Measurements from ENCODE around the gene CDC42. TPM values are rescaled to one million over a fixed set of nuclear protein-coding genes. Genes with fewer than 3 reads are reported as not detected.
A peak's percentile ranks its signal among the peaks of the same experiment; 100 is the strongest.

The CDC42 gene
- total RNA-seq, 2 experiments from 2014 or later: 365 to 389 TPM

DNA sequence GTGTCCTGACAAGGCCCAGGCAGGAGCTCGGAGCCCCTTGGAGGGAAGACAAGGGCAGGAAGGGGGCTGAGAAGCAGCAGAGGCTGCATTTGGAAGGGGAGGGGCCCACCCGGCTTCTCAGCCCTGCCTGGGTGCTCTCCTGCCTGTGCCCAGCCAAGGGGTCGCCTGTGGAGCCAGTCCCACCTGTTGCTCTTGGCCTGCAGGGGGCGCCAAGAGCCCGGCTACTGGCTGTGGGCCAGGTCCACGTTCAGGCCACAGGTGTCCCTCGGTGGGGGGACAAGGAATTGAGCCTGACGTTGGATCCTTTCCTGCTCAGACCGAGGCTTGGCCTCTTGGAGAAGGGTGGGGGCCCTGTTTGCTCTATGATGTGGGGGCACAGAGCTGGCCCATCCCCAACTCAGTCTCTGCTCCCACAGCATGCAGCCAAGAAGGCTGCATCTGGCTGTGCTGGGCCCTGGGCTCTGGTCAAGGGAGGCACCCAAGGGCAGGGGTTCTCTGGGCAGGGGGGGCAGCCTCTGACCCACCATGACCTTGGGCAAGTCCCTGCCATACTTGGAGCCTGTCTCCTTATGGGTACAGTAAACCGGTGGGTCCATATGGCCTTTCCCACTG lies 79.5 kb downstream of the CDC42 start:
- DNase-seq (peak; percentile 62), ATAC-seq (peak; percentile 73)
- H3K27ac Mint-ChIP-seq: no peak overlapping the region
- POLR2A ChIA-PET: no interaction called here
- no peaks in the 10 kb centered on the region for H3K4me1 Mint-ChIP-seq (ENCODE audit: low read depth)
- H3K4me3 Mint-ChIP-seq: no peak overlapping the region
- H3K36me3 Mint-ChIP-seq (ENCODE audit: low read depth): no peaks in the 10 kb centered on the region
- H3K27me3 Mint-ChIP-seq (ENCODE audit: low read depth): peaks cover 4% of the 10 kb centered on the region
- no peaks in the 10 kb centered on the region for H3K9me3 Mint-ChIP-seq (ENCODE audit: insufficient read depth)
- CTCF ChIA-PET: interaction anchor here (0.7 to 2.4 kb wide), 5 partner anchors 9 to 285 kb away, joined by 3 to 13 read pairs (median 6); no protein-coding TSS in a partner anchor

- no peaks in the 10 kb centered on the region for H3K9me3 Mint-ChIP-seq (ENCODE audit: insufficient read depth)
- no peak for ATAC-seq
- ChIA-PET POLR2A (no interaction called here), CTCF (interaction anchor here (0.7 to 2.4 kb wide), 5 partner anchors 9 to 284 kb away, joined by 3 to 9 read pairs (median 6); no protein-coding TSS in a partner anchor)
- no peak overlapping the region for H3K4me3 Mint-ChIP-seq
- DNase-seq: no peak
- H3K36me3 Mint-ChIP-seq (ENCODE audit: low read depth): no peaks in the 10 kb centered on the region
- peaks cover 4% of the 10 kb centered on the region for H3K27me3 Mint-ChIP-seq (ENCODE audit: low read depth)
- no peak overlapping the region for H3K27ac Mint-ChIP-seq
- H3K4me1 Mint-ChIP-seq (ENCODE audit: low read depth): no peaks in the 10 kb centered on the region
Measured at GRCh38 chr1:22132517-22133235, 80.2 kb downstream of the CDC42 start.

- Mint-ChIP-seq H3K27me3 (ENCODE audit: low read depth) (peaks cover 4% of the 10 kb centered on the region), H3K27ac (no peak overlapping the region), H3K4me1 (ENCODE audit: low read depth) (no peaks in the 10 kb centered on the region), H3K4me3 (no peak overlapping the region), H3K9me3 (ENCODE audit: insufficient read depth) (no peaks in the 10 kb centered on the region), H3K36me3 (ENCODE audit: low read depth) (no peaks in the 10 kb centered on the region)
- ATAC-seq (no peak), DNase-seq (no peak)
- CTCF ChIA-PET: interaction anchor here (1.4 to 1.5 kb wide), 2 partner anchors 9 to 283 kb away, joined by 4 to 6 read pairs; no protein-coding TSS in a partner anchor
- POLR2A ChIA-PET: no interaction called here
Measured at GRCh38 chr1:22133247-22133930, 80.9 kb downstream of the CDC42 start.

- H3K36me3 Mint-ChIP-seq (ENCODE audit: low read depth): no peaks in the 10 kb centered on the region
- POLR2A ChIA-PET: no interaction called here
- CTCF ChIA-PET: interaction anchor here (1.4 to 1.5 kb wide), 2 partner anchors 10 to 282 kb away, joined by 4 to 6 read pairs; no protein-coding TSS in a partner anchor
- H3K27me3 Mint-ChIP-seq (ENCODE audit: low read depth): peaks cover 4% of the 10 kb centered on the region
- no peaks in the 10 kb centered on the region for H3K4me1 Mint-ChIP-seq (ENCODE audit: low read depth)
- ATAC-seq (no peak), DNase-seq (no peak)
- H3K9me3 Mint-ChIP-seq (ENCODE audit: insufficient read depth): no peaks in the 10 kb centered on the region
- H3K4me3 Mint-ChIP-seq: no peak overlapping the region
- no peak overlapping the region for H3K27ac Mint-ChIP-seq
Measured at GRCh38 chr1:22133931-22134324, 81.4 kb downstream of the CDC42 start.

GRCh38 chr1:22137004-22137720 lies 84.7 kb downstream of the CDC42 start:
- no peaks in the 10 kb centered on the region for H3K36me3 Mint-ChIP-seq (ENCODE audit: low read depth)
- no peak for DNase-seq
- no peaks in the 10 kb centered on the region for H3K9me3 Mint-ChIP-seq (ENCODE audit: insufficient read depth)
- no peaks in the 10 kb centered on the region for H3K4me1 Mint-ChIP-seq (ENCODE audit: low read depth)
- ATAC-seq: no peak
- CTCF ChIA-PET: interaction anchor here (1.7 kb wide), 1 partner anchor 32 kb away, joined by 4 read pairs; no protein-coding TSS in a partner anchor
- H3K4me3 Mint-ChIP-seq: no peak overlapping the region
- POLR2A ChIA-PET: no interaction called here
- H3K27me3 Mint-ChIP-seq (ENCODE audit: low read depth): peaks cover 25% of the 10 kb centered on the region
- H3K27ac Mint-ChIP-seq: no peak overlapping the region

GRCh38 chr1:22139066-22139594 lies 86.6 kb downstream of the CDC42 start:
- Mint-ChIP-seq H3K27me3 (ENCODE audit: low read depth) (peaks cover 31% of the 10 kb centered on the region), H3K27ac (no peak overlapping the region), H3K9me3 (ENCODE audit: insufficient read depth) (no peaks in the 10 kb centered on the region), H3K4me1 (ENCODE audit: low read depth) (peaks cover 6% of the 10 kb centered on the region), H3K4me3 (no peak overlapping the region), H3K36me3 (ENCODE audit: low read depth) (no peaks in the 10 kb centered on the region)
- ATAC-seq: no peak
- ChIA-PET POLR2A (no interaction called here), CTCF (interaction anchor here (0.6 to 1.2 kb wide), 2 partner anchors 33 to 503 kb away, joined by 3 to 6 read pairs; no protein-coding TSS in a partner anchor)
- no peak for DNase-seq

GRCh38 chr1:22139817-22140216 lies 87.3 kb downstream of the CDC42 start:
- peaks cover 38% of the 10 kb centered on the region for H3K27me3 Mint-ChIP-seq (ENCODE audit: low read depth)
- ATAC-seq (no peak), DNase-seq (no peak)
- H3K4me1 Mint-ChIP-seq (ENCODE audit: low read depth): peaks cover 6% of the 10 kb centered on the region
- ChIA-PET CTCF (interaction anchor here (1.2 to 2.6 kb wide), 2 partner anchors 8 to 34 kb away, joined by 6 to 9 read pairs; no protein-coding TSS in a partner anchor), POLR2A (no interaction called here)
- no peaks in the 10 kb centered on the region for H3K9me3 Mint-ChIP-seq (ENCODE audit: insufficient read depth)
- no peak overlapping the region for H3K27ac Mint-ChIP-seq
- H3K4me3 Mint-ChIP-seq: no peak overlapping the region
- H3K36me3 Mint-ChIP-seq (ENCODE audit: low read depth): no peaks in the 10 kb centered on the region

Other genes starting within 250 kb of the CDC42 start
- not detected for gene LDLRAD2, start 240.4 kb upstream of the CDC42 start, total RNA-seq
- gene HSPG2, start 115.4 kb upstream of the CDC42 start, total RNA-seq: 1 to 10 TPM; 3.2 to 3.8 TPM
- gene CELA3B, start 75.7 kb upstream of the CDC42 start, total RNA-seq: not detected
- not detected for gene CELA3A, start 51.1 kb upstream of the CDC42 start, total RNA-seq
- not detected for gene WNT4, start 90.4 kb downstream of the CDC42 start, total RNA-seq